Measurements from ENCODE around the gene TRIM56. TPM values are rescaled to one million over a fixed set of nuclear protein-coding genes. Genes with fewer than 3 reads are reported as not detected.
A peak's percentile ranks its signal among the peaks of the same experiment; 100 is the strongest.

TRIM56 gene
- total and polyA plus RNA-seq, 9 of the 15 experiments (the other 6 are each of a cell fraction or from before 2014, with no cell fraction given), result 2.0 to 29.7 (median 11.6) TPM

DNA sequence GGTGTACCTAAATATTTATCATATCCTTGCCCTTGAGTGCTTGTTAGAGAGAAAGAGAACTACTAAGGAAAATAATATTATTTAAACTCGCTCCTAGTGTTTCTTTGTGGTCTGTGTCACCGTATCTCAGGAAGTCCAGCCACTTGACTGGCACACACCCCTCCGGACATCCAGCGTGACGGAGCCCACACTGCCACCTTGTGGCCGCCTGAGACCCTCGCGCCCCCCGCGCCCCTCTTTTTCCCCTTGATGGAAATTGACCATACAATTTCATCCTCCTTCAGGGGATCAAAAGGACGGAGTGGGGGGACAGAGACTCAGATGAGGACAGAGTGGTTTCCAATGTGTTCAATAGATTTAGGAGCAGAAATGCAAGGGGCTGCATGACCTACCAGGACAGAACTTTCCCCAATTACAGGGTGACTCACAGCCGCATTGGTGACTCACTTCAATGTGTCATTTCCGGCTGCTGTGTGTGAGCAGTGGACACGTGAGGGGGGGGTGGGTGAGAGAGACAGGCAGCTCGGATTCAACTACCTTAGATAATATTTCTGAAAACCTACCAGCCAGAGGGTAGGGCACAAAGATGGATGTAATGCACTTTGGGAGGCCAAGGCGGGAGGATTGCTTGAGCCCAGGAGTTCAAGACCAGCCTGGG lies 53.1 kb downstream of the TRIM56 start:
- POLR2A ChIA-PET, result interaction anchor here (0.6 to 1.9 kb wide), 7 partner anchors 8 to 259 kb away, joined by 3 to 10 read pairs (median 3); partner anchors contain the start of genes PLOD3 and SERPINE1
- Histone ChIP-seq H3K4me3 (peak overlapping the region; percentile 33), H3K36me3 (ENCODE audit: control insufficient read depth, insufficient read depth, low read length) (no peaks in the 10 kb centered on the region), H3K27ac (ENCODE audit: extremely low read depth, low read depth, low read length) (peak overlapping the region; percentile 98), H3K9ac (ENCODE audit: insufficient read depth in 1 of 2, low read depth in 2 of 2, low read length in 2 of 2) (peak overlapping the region; percentile 57 to 79), H4K20me1 (replicated peaks; ENCODE audit: control insufficient read depth, insufficient read depth, low read length) (no peaks in the 10 kb centered on the region), H3K27me3 (ENCODE audit: control insufficient read depth in 2 of 2, insufficient read depth in 2 of 2, low read length in 2 of 2) (no peaks in the 10 kb centered on the region), H2AFZ (ENCODE audit: low read depth, low read length) (peak overlapping the region; percentile 98), H3K4me2 (ENCODE audit: insufficient read depth, low read length) (peak overlapping the region; percentile 84), H3K9me3 (replicated peaks; ENCODE audit: control insufficient read depth, insufficient read depth, low read depth, low read length) (no peaks in the 10 kb centered on the region), H3K9me1 (ENCODE audit: control insufficient read depth, insufficient read depth, low read length) (no peaks in the 10 kb centered on the region), H3K79me2 (ENCODE audit: control insufficient read depth, insufficient read depth, low read length) (no peaks in the 10 kb centered on the region), H3K4me1 (replicated peaks in 1 of 2; ENCODE audit: control insufficient read depth in 2 of 2, insufficient read depth in 2 of 2, low read length in 2 of 2) (peaks cover 24 to 45% of the 10 kb centered on the region in 2 experiments)
- no TSS peak for BruUV-seq (replicated peaks)
- intact Hi-C loops (cut with micrococcal nuclease) (loop anchor here (1.0 to 2.0 kb wide), 3 partner anchors 38 to 242 kb away; no protein-coding TSS in a partner anchor), in situ Hi-C loops (cut with MboI) (no loop called here)
- peak; percentile 91 to 98 (median 94) for DNase-seq (ENCODE audit: extremely low read depth in 1 of 4, low spot score in 3 of 4)
- 0% methylated on average over 16 of the region's 16 CpGs for WGBS (ENCODE audit: insufficient coverage, low coverage, missing lambda C conversion rate)
- FAIRE-seq, result peak; percentile 98
- ATAC-seq, result peak; percentile 97
- CTCF ChIA-PET (ENCODE audit: low intra/inter-chr PET ratio), result interaction anchor here (0.6 to 1.2 kb wide), 8 partner anchors 11 to 243 kb away, joined by 3 to 6 read pairs (median 3); partner anchors contain the start of gene SERPINE1
- TF ChIP-seq MLLT1 (IDR thresholded peaks at IDR 0.05) (peak; percentile 51 to 76; a peak in 3 of 4 replicates), ELF2 (CRISPR knock-in tag; IDR thresholded peaks at IDR 0.05) (peak; percentile 61), CREB3L1 (IDR thresholded peaks at IDR 0.05; ENCODE audit: borderline replicate concordance, low read depth) (peak; percentile 65), ESRRA (IDR thresholded peaks at IDR 0.05; ENCODE audit: borderline replicate concordance, low read depth) (peak; percentile 79), ZNF395 (CRISPR knock-in tag; IDR thresholded peaks at IDR 0.05) (peak; percentile 3; the same call in 1 of the 2 replicates), EHMT2 (IDR thresholded peaks at IDR 0.05) (peak; percentile 65), RBM15 (IDR thresholded peaks at IDR 0.05; ENCODE audit: insufficient read depth, low read length) (no peak)
- TF ChIP-seq, protein P1, sequence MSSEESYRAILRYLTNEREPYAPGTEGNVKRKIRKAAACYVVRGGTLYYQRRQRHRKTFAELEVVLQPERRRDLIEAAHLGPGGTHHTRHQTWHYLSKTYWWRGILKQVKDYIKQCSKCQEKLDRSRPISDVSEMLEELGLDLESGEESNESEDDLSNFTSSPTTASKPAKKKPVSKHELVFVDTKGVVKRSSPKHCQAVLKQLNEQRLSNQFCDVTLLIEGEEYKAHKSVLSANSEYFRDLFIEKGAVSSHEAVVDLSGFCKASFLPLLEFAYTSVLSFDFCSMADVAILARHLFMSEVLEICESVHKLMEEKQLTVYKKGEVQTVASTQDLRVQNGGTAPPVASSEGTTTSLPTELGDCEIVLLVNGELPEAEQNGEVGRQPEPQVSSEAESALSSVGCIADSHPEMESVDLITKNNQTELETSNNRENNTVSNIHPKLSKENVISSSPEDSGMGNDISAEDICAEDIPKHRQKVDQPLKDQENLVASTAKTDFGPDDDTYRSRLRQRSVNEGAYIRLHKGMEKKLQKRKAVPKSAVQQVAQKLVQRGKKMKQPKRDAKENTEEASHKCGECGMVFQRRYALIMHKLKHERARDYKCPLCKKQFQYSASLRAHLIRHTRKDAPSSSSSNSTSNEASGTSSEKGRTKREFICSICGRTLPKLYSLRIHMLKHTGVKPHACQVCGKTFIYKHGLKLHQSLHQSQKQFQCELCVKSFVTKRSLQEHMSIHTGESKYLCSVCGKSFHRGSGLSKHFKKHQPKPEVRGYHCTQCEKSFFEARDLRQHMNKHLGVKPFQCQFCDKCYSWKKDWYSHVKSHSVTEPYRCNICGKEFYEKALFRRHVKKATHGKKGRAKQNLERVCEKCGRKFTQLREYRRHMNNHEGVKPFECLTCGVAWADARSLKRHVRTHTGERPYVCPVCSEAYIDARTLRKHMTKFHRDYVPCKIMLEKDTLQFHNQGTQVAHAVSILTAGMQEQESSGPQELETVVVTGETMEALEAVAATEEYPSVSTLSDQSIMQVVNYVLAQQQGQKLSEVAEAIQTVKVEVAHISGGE (CRISPR knock-in tag; IDR thresholded peaks at IDR 0.05), result peak in 1 of 3 experiments; percentile 78; a peak in 2 of 6 replicates
- TF ChIP-seq, protein P2, sequence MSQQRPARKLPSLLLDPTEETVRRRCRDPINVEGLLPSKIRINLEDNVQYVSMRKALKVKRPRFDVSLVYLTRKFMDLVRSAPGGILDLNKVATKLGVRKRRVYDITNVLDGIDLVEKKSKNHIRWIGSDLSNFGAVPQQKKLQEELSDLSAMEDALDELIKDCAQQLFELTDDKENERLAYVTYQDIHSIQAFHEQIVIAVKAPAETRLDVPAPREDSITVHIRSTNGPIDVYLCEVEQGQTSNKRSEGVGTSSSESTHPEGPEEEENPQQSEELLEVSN (IDR thresholded peaks at IDR 0.05; ENCODE audit: borderline replicate concordance in 1 of 2, extremely low read depth in 1 of 2, insufficient read depth in 1 of 2, insufficient read length in 1 of 2, low read depth in 1 of 2, low read length in 1 of 2, poor library complexity in 1 of 2, severe bottlenecking in 1 of 2), result peak in 1 of 2 experiments; percentile 52

All from K562 (cell line).